Measurements from ENCODE around the gene SPATA31A6.
"Not testable (repeated sequence)": the region's sequence is repeated elsewhere in the genome, so short reads cannot be mapped to it uniquely, and the experiment has no call there.

Gene SPATA31A6

GRCh38 chr9:42183359-42183758 lies at the start of gene SPATA31A6:
TSS of gene SPATA31A6 (plus strand) at chr9:42183659. CDS start at chr9:42183688, 29 bp downstream.
- H2AFZ ChIP-seq (ENCODE audit: low read depth, low read length); H3K4me3 ChIP-seq (ENCODE audit: low read length); H3K27me3 ChIP-seq (ENCODE audit: insufficient read depth, low read length); H3K36me3 ChIP-seq (ENCODE audit: insufficient read depth, low read length); H3K4me1 ChIP-seq (ENCODE audit: insufficient read depth, low read length); H3K9me3 ChIP-seq (ENCODE audit: low read length): not testable (repeated sequence)

GRCh38 chr9:42160299-42160698 lies 23.2 kb upstream of the SPATA31A6 start:
- not testable (repeated sequence) for H3K9me3 ChIP-seq (ENCODE audit: low read length); H3K4me3 ChIP-seq (ENCODE audit: low read length); H2AFZ ChIP-seq (ENCODE audit: low read depth, low read length); H3K27me3 ChIP-seq (ENCODE audit: insufficient read depth, low read length); H3K36me3 ChIP-seq (ENCODE audit: insufficient read depth, low read length); H3K4me1 ChIP-seq (ENCODE audit: insufficient read depth, low read length)

- not testable (repeated sequence) for H3K9me3 ChIP-seq (ENCODE audit: low read length); H3K27me3 ChIP-seq (ENCODE audit: insufficient read depth, low read length); H3K4me1 ChIP-seq (ENCODE audit: insufficient read depth, low read length); H3K36me3 ChIP-seq (ENCODE audit: insufficient read depth, low read length); H2AFZ ChIP-seq (ENCODE audit: low read depth, low read length); H3K4me3 ChIP-seq (ENCODE audit: low read length)
Observed at GRCh38 chr9:42219861-42220260, 36.4 kb downstream of the SPATA31A6 start.

GRCh38 chr9:42223230-42223629 lies 39.8 kb downstream of the SPATA31A6 start:
- not testable (repeated sequence) for H3K4me1 ChIP-seq (ENCODE audit: insufficient read depth, low read length); H3K9me3 ChIP-seq (ENCODE audit: low read length); H3K27me3 ChIP-seq (ENCODE audit: insufficient read depth, low read length); H3K4me3 ChIP-seq (ENCODE audit: low read length); H3K36me3 ChIP-seq (ENCODE audit: insufficient read depth, low read length); H2AFZ ChIP-seq (ENCODE audit: low read depth, low read length)

- H3K9me3 ChIP-seq (ENCODE audit: low read length); H3K36me3 ChIP-seq (ENCODE audit: insufficient read depth, low read length); H3K4me1 ChIP-seq (ENCODE audit: insufficient read depth, low read length); H3K4me3 ChIP-seq (ENCODE audit: low read length); H3K27me3 ChIP-seq (ENCODE audit: insufficient read depth, low read length); H2AFZ ChIP-seq (ENCODE audit: low read depth, low read length): not testable (repeated sequence)
Observed at GRCh38 chr9:42233031-42233430, 49.6 kb downstream of the SPATA31A6 start.

- not testable (repeated sequence) for H3K36me3 ChIP-seq (ENCODE audit: insufficient read depth, low read length); H3K4me3 ChIP-seq (ENCODE audit: low read length); H3K27me3 ChIP-seq (ENCODE audit: insufficient read depth, low read length); H2AFZ ChIP-seq (ENCODE audit: low read depth, low read length); H3K4me1 ChIP-seq (ENCODE audit: insufficient read depth, low read length); H3K9me3 ChIP-seq (ENCODE audit: low read length)
Observed at GRCh38 chr9:42234610-42235009, 51.2 kb downstream of the SPATA31A6 start.

GRCh38 chr9:42235352-42235991 lies 52.0 kb downstream of the SPATA31A6 start:
- H2AFZ ChIP-seq (ENCODE audit: low read depth, low read length); H3K27me3 ChIP-seq (ENCODE audit: insufficient read depth, low read length); H3K9me3 ChIP-seq (ENCODE audit: low read length); H3K36me3 ChIP-seq (ENCODE audit: insufficient read depth, low read length); H3K4me1 ChIP-seq (ENCODE audit: insufficient read depth, low read length); H3K4me3 ChIP-seq (ENCODE audit: low read length): not testable (repeated sequence)

GRCh38 chr9:42236097-42236496 lies 52.6 kb downstream of the SPATA31A6 start:
- not testable (repeated sequence) for H3K4me3 ChIP-seq (ENCODE audit: low read length); H3K9me3 ChIP-seq (ENCODE audit: low read length); H3K36me3 ChIP-seq (ENCODE audit: insufficient read depth, low read length); H3K27me3 ChIP-seq (ENCODE audit: insufficient read depth, low read length); H2AFZ ChIP-seq (ENCODE audit: low read depth, low read length); H3K4me1 ChIP-seq (ENCODE audit: insufficient read depth, low read length)

GRCh38 chr9:42237381-42237780 lies 53.9 kb downstream of the SPATA31A6 start:
- H2AFZ ChIP-seq (ENCODE audit: low read depth, low read length); H3K4me3 ChIP-seq (ENCODE audit: low read length); H3K36me3 ChIP-seq (ENCODE audit: insufficient read depth, low read length); H3K27me3 ChIP-seq (ENCODE audit: insufficient read depth, low read length); H3K9me3 ChIP-seq (ENCODE audit: low read length); H3K4me1 ChIP-seq (ENCODE audit: insufficient read depth, low read length): not testable (repeated sequence)

- not testable (repeated sequence) for H3K4me3 ChIP-seq (ENCODE audit: low read length); H2AFZ ChIP-seq (ENCODE audit: low read depth, low read length); H3K9me3 ChIP-seq (ENCODE audit: low read length); H3K4me1 ChIP-seq (ENCODE audit: insufficient read depth, low read length); H3K36me3 ChIP-seq (ENCODE audit: insufficient read depth, low read length); H3K27me3 ChIP-seq (ENCODE audit: insufficient read depth, low read length)
Observed at GRCh38 chr9:42238862-42239261, 55.4 kb downstream of the SPATA31A6 start.
